GM19372 (cell line): Measurements from ENCODE around the gene HOXA3.

ENCODE experiments used
- ATAC-seq: cut with Tn5 transposase; IDR thresholded peaks from one replicate; pipeline ENCODE4 v1.9.1; 2021; ENCODE audit warnings: mild to moderate bottlenecking, low read depth, moderate library complexity; ENCODE audit not compliant: unreplicated experiment

HOXA3 gene

GRCh38 chr7:27151931-27152815, at the start of gene HOXA3:
TSS of gene HOXA3 (minus strand) at chr7:27152583. CDS start at chr7:27110640, 41,943 bp downstream.
- no peak for ATAC-seq

- no peak for ATAC-seq
Observed at GRCh38 chr7:27201580-27202017, 49.2 kb upstream of the HOXA3 start.

DNA sequence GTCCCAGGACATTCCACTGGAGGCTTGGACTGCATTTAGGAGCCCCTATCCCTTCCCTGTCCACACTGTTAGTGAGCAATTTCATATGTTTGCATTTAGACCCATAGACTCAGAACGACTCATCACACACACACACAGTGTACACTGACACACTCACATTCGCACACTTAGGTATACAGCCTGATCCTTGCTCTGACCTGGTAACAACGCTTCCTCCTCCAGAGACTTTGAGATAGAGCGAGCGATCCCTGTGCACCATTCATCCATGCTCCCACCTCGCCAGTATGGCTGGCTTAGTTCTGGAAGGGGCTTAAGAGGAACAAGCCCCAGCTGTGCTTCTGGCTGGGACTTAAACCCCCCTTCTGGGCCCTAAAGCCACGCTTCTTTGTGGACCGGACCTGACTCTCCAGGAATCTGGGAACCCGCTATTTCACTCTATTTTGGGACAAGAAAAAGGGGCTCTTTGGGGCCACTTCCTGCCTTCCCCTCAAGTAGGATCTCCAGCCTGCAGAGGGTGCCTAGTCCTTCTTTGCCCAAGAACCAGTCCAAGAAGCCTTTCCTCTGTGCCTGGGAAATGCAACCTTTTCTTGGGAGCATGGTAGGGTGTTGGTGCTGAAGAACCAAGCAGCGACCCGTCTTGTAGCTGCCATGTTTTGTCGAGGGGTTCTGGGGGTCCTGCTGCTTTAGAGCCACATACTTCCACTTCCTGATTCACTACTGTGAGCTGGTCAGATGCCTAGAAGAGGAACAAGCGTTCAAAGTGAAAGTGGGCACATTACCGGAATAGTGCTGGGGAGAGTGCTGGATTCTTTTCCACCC, 48.6 kb upstream of the HOXA3 start:
- ATAC-seq, result no peak

- ATAC-seq, result no peak
Observed at GRCh38 chr7:27199849-27200760, 47.7 kb upstream of the HOXA3 start, which contains the start of gene HOXA13. TSS of gene HOXA13 (minus strand) at chr7:27200091. CDS start at chr7:27200077, 14 bp downstream.

DNA sequence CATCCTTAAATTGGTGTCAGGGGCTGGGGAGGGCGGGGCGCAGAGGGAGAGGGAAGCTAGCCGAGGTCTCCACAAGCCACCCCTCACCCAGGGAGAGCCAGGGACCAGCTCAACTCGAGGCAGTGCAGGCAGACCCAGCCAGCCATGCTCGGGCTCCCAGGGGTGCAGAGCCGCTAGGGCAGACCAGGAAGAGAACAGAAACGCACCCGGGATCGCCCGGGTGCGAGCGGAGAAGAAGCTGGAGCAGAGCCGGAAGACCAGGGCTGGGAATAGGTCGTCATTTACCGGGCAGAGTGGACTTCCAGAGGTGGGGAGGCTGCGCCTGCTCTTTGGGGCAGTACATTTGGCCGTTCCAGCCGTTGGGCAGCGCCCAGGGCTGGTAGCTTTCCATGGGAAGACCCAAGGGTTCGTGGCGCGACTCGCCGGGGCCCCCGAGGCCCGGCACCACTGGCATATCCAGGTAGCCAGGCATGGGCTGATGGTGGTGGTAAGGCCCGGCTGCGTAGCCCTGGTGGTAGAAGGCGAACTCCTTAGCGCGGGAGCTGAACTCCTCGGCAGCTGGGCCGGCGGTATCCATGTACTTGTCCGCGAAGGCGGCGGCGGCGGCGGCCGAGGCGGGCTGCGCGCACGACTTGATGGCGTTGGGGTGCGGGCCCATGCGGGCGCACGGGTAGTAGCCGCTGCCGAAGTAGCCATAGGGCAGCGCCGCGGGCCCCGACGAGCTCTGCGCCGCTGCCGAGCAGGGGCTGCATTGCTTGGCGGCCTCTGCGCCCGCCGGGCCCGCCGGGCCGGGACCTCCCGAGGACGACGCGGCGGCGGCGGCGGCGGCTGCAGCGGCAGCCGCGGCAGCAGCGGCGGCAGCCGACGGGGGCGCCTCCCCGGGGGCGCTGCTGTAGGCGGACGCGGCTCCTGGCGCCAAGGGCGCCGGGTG, 46.8 kb upstream of the HOXA3 start:
- no peak for ATAC-seq

- no peak for ATAC-seq
Observed at GRCh38 chr7:27198138-27198841, 45.9 kb upstream of the HOXA3 start.

DNA sequence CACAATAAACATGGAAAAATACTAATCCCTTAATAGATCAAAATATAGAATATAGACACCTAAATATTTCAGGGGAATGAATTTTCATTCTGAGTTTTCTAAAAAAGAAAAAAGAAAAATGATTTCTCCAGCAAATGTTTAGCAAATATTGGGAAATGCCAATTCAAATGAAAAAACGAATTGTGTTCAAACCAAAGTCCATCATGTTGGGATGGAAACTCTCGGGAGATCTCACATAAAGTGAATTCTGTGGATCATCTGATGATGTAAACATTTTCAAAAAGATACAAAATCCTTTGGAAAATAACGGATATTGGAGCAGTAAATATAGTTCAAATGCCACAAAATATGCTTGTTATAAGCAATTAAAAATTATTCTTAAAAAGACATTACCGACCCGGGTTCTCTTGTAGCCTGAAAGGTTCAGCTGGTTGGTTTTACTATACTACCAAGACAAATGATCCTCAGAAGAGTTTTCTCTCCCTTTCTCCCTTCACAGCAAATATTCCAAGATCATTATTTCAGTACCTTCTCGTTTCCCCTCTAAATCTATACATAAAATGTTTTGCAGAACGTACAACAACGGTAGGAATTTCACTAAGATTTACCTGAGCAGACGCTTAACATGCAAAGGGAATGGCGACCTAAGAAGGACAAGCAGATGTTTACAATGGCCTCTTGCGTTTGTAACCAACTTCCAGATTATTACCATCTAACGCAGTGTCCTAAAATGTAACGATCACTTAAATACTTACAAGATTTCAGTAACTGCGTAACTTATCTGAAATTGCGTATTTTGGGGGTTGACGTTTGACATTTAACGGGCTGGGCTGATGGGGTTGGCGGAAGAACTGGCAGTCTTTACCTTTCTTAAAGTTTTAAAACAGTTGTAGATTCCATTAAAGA, 45.0 kb upstream of the HOXA3 start:
- no peak for ATAC-seq

DNA sequence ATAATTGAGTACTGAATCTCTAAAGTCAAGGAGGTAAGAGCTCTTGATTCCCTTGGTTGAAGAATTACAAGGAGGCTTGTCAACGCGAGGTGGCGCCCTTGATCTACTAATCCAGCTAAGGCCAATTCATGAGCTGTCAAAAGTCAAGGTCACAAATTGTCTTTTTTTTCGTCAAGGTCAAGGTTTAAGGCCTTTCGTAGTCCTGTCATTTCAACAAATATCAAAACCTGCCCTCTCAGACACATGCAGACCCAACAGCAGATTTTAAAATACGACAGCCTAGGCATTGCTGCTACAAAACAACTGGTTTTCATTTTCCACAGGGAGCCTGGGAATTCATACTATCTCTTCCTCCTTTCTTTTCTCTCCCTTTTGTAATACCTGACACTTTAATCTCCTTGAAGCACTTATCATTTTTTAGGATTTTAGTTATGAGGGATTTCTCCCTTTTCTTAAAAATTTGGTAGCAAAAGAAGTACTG, 43.9 kb upstream of the HOXA3 start:
- no peak for ATAC-seq

- no peak for ATAC-seq
Observed at GRCh38 chr7:27194686-27195379, 42.5 kb upstream of the HOXA3 start.

GRCh38 chr7:27194002-27194352, 41.6 kb upstream of the HOXA3 start:
- ATAC-seq, result no peak

GRCh38 chr7:27193335-27194001, 41.1 kb upstream of the HOXA3 start:
- no peak for ATAC-seq

DNA sequence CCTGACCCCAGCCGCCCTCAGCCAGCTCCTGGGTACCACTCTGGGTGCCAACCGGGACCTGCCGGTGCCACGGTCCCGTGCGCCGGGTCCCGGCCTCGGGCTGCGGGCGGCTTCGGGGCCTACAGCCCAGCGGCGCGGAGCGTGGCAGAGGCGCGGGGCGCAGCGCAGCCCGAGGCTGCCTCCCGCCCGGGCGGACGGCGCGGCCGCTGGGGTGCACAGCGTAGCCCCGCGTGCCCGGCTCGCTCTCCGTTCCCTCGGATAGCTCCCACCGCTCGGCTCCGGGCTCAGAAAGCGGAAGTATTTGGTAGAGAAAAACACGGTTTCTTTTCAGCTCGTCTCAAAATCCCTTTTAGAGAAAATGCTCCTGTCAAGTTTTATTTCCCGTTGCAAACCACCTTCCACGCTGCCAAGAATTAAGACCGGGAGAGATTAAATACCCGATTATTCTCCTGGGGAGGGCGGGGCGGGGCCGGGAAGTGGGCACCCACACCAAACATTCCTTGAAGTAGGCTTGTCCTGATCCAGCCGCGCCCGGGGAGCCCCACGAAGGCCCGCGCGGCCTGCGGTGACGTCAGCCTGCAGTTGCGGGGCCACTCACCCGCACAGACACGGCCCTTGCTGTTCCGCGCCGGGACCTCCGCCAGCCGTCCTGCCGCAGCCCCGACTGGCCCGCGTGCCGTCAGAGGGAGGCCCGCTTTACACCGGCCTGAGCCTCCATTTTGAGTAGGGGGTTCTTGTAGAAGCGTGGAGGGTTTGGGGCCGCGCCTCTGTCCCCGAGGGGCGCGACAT, 40.4 kb upstream of the HOXA3 start:
- no peak for ATAC-seq

- ATAC-seq, result no peak
Observed at GRCh38 chr7:27191833-27192545, 39.6 kb upstream of the HOXA3 start.

GRCh38 chr7:27191161-27191731, 38.9 kb upstream of the HOXA3 start:
- ATAC-seq, result no peak
